ENCODE results near the gene UGT1A1.

Gene UGT1A1

DNA sequence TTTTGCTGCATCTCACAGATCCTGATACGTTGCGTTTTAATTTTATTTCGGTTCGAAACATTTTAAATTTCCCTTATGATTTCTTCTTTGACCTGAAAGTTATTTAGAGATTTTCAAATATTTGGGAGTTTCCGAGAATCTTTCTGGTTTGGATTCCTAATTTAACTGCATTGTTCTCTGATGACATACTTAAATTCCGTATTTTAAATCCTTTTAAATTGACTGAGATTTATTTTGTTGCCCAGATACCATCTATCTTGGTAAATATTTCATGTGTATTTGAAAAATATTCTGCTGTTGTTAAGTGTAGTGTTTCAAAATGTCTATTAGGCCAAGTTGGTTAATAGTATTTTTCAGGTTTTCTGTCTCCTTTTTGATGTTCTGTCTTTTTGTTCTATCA lies 55.8 kb downstream of the UGT1A1 start:
- no peak overlapping the region for H3K4me3 ChIP-seq (ENCODE audit: low read depth, low read length)

DNA sequence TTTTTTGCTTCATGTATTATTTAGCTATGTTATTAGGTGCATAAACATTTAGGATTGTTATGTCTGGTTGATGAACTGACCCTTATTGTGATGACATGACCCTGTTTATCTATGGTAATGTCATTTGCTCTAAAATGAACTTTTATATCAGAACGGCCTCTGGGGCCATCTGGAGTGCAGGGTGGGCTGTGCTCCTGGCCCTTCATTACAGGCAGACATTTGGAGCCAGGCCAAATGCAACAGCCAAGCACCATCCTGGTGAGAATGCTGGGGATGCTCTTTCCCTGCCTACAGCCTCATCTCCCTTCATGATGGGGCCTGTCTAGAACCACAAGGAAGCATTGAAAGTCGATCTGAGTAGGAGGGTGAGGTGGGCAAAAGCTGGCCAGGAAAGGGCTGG lies 56.3 kb downstream of the UGT1A1 start:
- no peak overlapping the region for H3K4me3 ChIP-seq (ENCODE audit: low read depth, low read length)

DNA sequence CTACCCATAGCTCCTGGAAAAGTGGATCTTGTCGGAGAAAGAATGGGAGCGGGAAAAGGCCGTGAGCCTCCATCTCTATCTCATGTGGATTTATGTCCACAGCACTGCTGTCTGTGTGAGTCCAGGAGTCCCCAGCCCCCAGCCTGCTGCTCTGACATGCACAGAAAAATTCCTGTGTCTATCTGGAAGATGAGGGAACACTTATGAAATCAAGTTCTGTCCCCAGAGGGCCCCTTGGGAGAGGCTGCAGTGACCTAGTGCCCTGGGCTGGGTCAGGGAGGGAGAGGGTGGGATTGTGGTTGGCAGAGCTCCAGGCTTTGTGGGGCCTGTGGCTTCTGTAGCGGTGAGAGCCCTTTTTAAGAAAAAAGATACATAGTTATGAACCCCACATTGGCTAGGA lies 56.7 kb downstream of the UGT1A1 start:
- no peak overlapping the region for H3K4me3 ChIP-seq (ENCODE audit: low read depth, low read length)

GRCh38 chr2:233817361-233817911 lies 57.4 kb downstream of the UGT1A1 start:
- H3K4me3 ChIP-seq (ENCODE audit: low read depth, low read length), result no peak overlapping the region

GRCh38 chr2:233817995-233818638 lies 58.0 kb downstream of the UGT1A1 start:
- no peak overlapping the region for H3K4me3 ChIP-seq (ENCODE audit: low read depth, low read length)

- H3K4me3 ChIP-seq (ENCODE audit: low read depth, low read length), result no peak overlapping the region
Observed at GRCh38 chr2:233818639-233819621, 58.9 kb downstream of the UGT1A1 start.

DNA sequence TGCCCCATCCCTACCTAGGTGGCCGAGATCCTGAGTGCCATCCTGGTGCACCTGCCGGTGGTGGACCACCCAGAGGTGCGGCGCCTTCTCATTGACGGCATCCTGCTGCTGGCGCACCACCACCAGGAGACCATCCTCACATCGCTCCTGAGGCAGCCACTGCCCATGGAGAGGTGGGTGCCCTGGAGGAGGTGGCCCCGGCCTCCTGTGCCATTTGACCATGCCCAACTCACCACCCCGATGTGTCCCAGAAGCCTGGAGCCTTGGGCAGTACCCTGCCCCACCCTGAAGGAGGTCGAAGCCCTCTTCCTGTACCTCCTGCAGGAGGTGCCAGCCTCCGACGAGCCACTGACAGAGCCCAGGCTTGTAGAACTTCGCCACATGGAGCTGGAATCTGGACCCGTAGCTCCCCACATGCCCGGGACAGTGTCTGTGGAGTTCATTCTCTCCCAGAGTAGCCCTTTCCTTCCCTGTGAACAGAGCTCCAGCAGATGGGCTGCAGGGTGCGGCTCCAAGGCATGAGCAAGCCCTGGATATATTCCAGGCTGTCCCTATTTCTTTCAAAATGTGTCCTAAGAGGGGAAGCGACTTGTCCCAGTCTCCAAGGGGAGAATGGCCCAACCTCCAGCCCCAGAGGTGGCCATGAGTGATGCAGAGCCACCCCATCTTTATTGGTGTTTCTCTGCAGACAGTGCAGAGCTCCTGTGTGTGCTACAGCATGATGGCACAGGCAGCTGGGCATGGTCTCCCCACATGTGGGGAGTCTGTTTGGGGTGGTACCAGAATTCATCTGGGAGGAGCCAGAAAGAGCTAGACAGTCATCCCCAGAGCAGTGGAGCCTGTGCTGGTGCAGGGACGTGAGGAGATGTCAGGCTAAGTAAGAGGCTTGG lies 60.1 kb downstream of the UGT1A1 start:
- no peak overlapping the region for H3K4me3 ChIP-seq (ENCODE audit: low read depth, low read length)

DNA sequence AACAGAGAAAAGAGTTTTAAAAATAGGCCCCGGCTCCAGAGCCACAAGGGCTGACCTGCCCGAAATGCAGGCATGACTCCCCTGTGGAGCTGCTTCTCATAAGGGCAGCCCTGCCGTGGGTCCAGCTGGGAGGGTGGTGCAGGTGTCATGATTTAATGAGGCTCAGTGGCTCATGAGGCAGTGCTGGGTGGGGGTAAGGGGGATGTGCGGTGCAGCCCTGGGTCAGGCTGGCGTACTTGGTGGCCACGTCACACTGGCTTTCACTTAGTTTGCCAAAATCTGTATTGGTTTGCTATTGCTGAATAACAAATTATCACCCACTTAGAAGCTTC lies 60.7 kb downstream of the UGT1A1 start:
- no peak overlapping the region for H3K4me3 ChIP-seq (ENCODE audit: low read depth, low read length)

DNA sequence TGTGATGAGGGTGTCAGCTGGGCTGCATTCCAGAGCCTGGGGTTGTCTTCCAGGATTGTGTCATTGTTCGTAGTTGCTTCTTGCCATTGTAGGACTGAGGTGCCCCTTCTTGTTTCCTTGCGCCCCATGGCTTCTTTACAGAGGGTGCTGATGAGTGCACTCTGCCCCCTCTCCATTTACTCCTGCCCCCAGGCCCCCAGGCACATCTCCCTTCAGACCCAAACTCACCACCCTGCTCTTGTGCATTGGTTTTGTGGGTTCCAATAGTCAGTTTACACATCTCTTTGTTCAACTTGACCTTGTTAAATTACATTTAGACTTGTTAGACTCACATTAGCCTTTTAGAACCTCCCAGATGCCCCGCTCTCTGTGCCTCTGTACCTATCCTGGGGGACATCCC lies 61.1 kb downstream of the UGT1A1 start:
- H3K4me3 ChIP-seq (ENCODE audit: low read depth, low read length), result no peak overlapping the region

DNA sequence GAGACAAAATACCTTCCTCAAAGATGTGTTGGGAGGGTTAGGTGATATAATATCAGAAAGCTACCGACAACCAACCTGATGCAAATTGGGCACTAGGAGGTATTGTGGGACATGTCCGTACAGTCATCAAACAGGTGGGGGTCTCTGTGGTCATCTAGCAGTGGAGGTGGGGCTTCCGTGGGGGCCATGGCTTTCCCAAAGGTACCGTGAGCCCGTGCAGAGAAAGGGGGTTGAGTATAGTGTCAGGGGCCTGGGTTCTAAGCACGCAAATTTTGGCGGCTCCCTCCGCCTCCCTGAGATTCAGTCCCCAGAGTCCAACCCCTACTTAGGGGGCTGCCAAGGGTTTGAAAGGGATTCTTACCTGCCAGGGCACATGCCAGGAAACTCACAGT lies 61.6 kb downstream of the UGT1A1 start:
- no peak overlapping the region for H3K4me3 ChIP-seq (ENCODE audit: low read depth, low read length)

DNA sequence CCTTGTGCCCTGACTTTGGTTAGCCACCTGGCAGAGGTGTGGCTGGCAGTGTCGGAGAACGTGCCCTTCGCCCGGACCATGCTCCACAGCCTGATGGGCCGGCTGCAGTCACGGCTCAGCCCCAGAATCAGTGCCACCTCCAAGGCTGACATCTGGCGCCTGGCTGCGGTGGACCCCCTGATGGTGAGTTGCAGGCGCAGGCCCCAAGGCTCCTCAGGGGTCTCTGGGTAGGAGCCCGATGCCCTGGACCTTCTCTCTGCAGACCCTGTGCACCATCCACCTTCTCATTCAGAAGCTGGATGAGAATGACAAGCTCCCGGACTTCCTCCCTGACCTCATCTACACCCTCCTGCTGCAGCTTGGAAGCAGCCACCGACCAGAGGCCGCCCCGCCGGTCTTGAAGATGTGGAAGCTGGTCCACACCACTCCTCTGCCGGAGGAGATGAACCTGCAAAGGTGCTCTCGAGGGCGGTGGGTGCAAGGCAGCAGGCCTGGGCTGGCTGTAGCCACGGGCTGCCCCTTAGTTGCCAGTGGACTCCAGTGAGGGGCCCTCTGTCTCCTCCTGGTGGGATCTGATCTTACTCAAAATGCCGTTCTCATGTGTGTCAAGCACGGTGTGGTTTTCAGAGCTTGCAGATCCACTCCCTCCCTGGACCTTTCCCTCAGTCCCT lies 62.2 kb downstream of the UGT1A1 start:
- no peak overlapping the region for H3K4me3 ChIP-seq (ENCODE audit: low read depth, low read length)
